Measurements from ENCODE around the gene MDC1.
"Not testable (repeated sequence)": the region's sequence is repeated elsewhere in the genome, so short reads cannot be mapped to it uniquely, and the experiment has no call there.

Gene MDC1

DNA sequence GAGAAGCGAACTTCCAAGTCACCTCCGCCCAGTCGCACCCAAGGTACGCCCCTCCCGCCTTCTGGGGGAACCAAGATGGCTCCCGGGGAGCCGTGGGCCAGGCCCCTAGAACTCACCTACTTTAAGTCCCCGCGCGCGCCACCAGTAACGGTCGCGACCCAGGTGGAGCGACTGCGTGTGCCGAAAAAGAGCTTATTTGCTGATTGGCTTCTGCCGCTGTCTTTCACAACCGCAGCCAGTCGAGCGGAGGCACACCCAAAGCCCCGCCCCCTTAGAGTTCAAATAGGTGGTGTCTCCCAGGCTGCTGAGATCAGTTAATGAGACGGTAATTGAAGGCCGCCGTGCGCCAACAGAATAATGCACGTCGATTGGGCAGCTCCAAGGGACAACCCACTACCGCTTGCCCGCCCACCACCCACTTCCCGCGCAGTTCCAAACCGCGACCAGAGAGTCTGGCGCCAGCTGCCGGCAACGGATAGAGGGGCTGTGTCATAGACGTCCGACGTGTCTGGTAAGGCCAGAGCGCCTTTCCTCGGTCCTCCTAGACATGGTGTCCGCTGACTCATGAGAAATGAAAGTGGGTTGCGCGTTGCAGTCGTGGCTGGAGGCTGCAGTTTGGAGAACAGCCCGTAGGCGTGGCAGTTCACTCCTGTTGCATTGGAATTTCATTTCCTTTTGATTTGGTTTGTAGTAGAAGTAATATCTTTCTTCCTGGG, at the start of gene MDC1:
TSS of gene MDC1 (minus strand) at position 153 of the 716 bp plus-strand sequence. CDS start 2,106 bp downstream, outside the sequence.
- DNase-seq, result peak; percentile 100

- no peak for DNase-seq
Measured at GRCh38 chr6:30766461-30767157, 49.5 kb upstream of the MDC1 start.

DNA sequence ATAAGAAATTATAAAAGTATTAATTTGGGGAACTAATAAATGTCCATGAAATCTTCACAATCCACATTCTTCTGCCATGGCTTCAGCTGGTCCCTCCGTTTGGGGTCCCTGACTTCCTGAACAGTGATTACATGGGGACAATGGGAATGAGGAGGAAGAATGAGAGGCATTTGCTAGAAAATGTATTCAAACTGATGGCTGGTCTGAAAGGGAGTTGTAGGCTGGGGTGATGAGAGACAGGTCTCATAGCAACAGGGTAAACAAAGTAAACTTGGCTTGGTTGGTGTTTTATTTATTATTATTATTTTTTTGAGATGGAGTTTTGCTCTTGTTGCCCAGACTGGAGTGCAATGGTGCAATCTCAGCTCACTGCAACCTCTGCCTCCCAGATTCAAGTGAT, 48.4 kb upstream of the MDC1 start:
- not testable (repeated sequence) for DNase-seq

DNA sequence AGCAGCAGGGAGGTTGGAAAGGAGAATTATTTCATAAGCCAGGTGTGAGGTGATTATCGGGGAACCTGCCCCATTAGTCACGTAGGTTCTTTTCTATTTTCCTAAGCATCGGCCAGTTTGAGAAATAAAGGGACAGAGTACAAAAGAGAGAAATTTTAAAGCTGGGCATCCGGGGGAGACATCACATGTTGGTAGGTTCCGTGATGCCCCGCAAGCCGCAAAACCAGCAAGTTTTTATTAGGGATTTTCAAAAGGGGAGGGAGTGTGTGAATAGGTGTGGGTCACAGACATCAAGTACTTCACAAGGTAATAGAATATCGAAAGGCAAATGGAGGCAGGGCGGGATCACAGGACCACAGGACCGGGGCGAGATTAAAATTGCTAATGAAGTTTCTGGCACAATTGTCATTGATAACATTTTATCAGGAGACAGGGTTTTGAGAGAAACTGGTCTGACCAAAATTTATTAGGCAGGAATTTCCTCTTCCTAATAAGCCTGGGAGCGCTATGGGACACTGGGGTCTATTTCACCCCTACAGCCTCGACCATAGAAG, 47.5 kb upstream of the MDC1 start:
- DNase-seq, result not testable (repeated sequence)

DNA sequence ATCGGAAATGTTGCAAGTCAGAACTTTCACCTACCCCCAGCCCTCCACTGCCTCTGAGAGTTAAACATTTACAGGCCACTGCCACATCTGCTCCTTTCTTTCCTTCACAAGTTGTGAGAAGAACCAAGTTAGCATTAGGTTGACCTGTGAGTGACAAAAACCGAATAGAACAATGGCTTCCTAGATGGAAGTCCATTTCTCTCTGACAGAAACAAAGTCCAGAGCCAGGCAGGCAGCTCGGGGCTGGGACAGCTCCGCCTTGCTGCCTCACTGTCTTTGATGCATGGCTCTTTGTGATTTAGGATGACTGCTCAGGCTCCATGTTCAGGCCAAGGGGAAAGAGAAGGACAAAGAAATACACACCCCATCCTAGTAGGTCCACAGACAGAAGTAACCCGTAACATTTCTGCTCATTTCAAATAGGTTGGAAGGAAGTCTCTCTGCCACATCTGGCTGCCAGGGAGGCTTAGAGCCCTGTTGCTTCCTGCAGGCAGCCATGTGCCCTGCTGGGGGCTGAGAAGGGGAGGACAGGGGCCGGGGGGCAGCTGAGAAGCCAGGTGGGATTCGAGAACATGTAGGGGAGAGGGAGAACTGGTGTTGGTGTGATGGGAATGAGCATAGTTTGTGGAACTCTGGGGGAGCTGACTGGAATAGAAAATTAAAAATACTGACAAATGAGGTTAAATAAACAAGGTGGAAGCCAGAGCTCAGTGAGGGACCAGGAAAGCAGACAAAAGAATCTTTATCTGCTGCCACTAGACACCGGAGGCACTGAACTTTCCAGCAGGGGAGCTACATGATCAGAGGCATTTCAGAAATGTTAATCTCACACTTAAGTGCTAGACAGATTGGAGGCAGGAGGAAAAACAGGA, 46.8 kb upstream of the MDC1 start:
- DNase-seq, result no peak

DNA sequence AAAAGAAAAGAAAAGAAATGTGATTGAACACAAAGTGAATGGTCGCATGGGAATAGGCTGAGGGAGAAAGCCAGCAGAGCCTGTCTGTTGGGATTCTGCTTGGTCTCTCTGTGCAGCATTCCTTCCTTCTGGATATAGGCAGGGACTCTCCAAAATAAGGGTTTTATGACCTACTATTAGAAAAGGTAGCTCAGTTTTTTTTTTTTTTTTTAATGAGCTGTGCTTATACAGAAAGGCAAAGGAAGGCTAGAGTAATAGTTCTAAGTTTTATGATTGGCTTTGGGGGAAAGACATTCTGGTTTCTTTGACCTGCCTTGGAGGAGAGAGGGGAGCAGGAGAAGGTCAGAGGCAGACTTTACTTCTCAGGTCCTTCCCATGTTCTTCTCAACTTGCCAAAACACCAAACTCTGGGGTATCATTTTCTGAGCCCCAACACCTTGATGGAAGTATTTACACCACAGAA, 46.1 kb upstream of the MDC1 start:
- DNase-seq, result no peak

- DNase-seq, result no peak
Measured at GRCh38 chr6:30761791-30762429, 44.8 kb upstream of the MDC1 start.

- no peak for DNase-seq
Measured at GRCh38 chr6:30760549-30760948, 43.5 kb upstream of the MDC1 start.

DNA sequence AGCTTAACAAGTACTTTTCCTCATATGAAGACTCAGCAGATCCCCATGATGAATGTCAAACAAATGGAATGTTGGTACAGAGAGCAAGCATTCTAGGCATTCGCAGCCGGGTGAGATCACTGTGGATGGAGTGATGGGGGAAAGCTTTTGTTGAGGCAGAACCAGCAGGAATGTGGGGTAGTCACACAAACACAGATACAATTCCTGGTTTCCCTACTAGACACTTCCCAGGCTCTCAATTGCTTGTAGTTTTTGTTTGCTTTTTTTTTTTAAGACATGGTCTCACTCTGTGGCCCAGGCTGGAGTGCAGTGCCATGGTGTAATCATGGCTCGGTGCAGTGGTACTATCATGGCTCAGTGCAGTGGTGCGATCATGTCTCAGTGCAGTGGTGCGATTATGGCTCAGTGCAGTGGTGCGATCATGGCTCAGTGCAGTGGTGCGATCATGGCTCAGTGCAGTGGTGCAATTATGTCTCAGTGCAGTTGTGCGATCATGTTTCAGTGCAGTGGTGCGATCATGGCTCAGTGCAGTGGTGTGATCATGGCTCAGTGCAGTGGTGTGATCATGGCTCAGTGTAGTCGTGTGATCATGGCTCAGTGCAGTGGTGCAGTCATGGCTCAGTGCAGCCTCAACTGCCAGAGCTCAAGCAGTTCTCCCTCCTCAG, 42.6 kb upstream of the MDC1 start:
- no peak for DNase-seq

DNA sequence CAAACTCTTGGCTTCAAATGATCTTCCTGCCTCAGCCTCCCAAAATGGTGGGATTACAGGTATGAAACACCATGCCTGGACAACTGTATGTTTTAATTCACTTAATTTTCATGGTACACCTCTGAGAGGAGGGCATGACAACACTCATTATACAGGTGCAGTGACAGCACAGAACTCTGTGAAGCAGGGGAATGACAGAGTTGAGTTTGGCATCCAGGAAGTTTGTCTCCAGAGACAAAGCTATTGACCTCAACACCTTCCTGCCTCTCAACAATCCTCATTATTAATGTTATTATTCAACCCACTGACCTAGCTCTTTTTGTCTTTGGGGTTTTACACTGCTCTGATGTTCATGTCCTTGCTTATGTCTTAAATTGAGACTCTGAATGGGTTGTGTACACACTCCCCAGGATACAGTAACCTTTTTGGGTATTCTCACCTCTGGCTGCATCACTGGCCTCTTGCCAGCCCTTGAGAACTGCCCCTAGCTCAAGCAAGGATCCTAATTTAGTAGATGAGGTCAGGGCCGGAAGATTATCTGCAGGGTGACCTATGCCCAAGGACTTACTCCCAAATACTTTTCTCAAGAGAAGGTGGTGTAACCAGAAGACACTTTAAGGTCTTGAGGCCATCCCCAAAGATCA, 40.3 kb upstream of the MDC1 start:
- no peak for DNase-seq

DNA sequence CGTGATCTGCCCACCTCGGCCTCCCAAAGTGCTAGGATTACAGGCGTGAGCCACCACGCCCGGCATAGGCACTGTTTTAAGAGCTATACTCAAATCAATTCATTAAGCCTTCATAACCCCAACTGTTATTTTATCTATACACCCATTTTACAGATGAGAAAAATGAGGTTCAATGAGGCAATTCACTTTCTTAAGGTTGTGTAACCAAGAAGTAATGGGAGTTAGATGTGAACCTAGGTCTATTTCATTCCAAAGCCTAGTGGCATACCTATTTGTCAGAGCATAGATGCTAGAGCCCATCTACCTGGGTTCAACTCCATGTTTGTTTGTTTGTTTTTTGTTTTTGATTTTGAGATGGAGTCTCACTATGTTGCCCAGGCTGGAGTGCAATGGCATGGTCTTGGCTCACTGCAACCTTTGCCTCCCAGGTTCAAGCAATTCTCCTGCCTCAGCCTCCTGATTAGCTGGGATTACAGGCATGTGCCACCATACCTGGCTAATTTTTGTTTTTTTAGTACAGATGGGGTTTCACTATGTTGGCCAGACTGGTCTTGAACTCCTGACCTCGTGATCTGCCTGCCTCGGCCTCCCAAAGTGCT, 39.4 kb upstream of the MDC1 start:
- DNase-seq, result not testable (repeated sequence)

DNA sequence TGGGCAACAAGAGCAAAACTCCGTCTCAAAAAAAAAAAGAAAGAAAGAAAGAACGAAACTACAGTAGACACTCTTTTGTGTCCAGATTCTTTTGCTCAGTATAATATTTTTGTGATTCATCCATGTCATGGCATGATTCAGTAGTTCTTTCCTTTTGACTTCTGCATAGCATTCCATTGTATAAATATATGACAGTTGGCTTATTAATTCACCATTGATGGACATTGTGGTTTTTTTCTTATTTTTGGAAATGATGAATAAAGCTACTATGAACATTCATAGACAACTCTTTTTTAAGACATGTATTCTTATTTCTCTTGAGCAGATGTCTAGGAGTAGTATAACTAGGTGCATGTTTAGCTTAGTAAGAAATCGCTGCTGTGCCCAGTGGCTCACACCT, 37.5 kb upstream of the MDC1 start:
- DNase-seq, result no peak

- DNase-seq, result peak; percentile 94
Measured at GRCh38 chr6:30752157-30752927, 35.3 kb upstream of the MDC1 start.

- no peak for DNase-seq
Measured at GRCh38 chr6:30750379-30750668, 33.2 kb upstream of the MDC1 start.

GRCh38 chr6:30749554-30750378, 32.7 kb upstream of the MDC1 start:
- no peak for DNase-seq

DNA sequence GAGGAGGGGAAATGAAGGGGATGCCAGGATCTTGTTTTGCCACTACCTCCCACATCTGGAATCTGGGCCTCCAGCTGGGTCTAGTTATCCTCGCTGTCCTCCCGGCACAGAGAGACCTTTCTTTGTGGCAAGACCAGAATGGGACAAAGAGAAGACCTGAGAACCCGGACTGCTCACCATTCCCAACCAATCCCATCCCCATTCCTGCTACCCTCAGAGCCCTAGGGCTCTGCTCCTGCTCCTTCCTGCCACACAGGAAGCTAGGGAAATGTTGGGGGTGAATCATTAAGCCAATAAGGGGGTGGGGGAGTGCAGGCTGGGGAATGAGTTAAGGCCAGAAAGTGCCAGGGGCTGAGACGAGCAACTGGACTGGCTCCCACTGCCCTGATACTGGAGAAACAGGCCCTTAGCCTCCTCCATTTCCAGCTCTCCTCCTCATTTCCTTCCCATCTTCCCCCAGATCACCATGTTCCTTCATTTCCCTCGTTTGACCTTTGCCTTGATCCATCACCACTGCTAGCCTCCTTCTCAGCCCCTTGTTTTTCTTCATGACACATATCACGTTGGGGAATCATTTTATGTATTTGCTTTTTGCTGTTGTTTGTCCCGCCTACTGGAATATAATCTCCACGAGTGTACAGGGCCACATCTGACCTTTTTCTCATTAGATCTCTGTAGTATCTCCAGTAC, 31.9 kb upstream of the MDC1 start:
- DNase-seq, result no peak

DNA sequence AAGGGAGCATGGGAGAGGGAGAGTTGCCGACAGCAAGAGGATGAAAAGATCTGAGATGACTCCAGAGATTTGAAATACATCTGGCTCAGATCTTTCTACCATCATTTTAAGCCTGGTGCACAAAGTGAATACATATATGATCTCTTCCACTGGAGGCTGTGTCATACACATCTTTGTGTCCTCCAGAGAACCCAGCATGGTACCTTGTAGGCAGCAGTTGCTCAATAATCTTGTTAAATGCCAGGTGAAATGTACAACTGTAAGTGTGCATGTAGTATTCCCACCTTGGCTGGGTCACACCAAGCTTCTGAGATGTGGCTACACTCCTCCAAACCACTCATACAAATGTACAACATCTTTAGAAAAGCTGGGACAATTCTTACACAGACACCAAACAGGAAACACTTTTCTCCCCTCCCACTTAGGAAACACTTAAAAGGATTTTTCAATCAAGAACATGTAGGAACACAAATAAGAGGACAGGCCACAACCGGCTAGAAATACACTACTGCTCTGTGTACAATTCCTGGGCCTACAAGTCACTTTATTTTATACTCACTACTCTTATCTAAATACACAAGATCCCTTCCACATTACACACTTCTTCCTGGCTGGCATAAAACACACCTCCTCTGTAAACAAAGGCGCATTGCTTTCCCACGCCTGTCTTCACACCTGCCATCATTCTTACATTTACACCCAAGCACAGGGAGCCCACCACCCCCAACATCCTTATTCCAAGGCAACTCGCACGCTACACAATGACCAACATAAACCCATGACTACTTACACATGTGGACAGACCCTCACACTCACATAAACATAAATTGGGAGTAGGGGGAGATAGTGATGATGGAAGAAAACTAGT, 31.1 kb upstream of the MDC1 start:
- DNase-seq, result no peak

GRCh38 chr6:30747300-30747687, 30.2 kb upstream of the MDC1 start:
- no peak for DNase-seq
